Spleen (tissue), 7 donors: ENCODE results near the gene PTPRK.

ENCODE experiments used
- CTCF ChIP-seq, 11 experiments: fragments of 200-600 bp in 7 of 11; fragments of 450-650 bp in 4 of 11; sonication (generic) in 4 of 11; IDR thresholded peaks in 8 of 11; conservative IDR thresholded peaks in 3 of 11; 1 replicate in 7 of 11; 2 replicates in 4 of 11; pipeline versions ENCODE4 v1.4.0 to v1.8.0; 2016 to 2021; ENCODE audit warnings: antibody characterized with exemption in 11 of 11, inconsistent platforms in 4 of 11, mild to moderate bottlenecking in 1 of 11
- POLR2A ChIP-seq, 3 donors: fragments of 450-650 bp; IDR thresholded peaks; one replicate each; pipeline ENCODE4 v1.5.1; 2017; ENCODE audit warnings: antibody characterized with exemption in 3 of 3, mild to moderate bottlenecking in 1 of 3
- donor health status: DM: no; HTN: no; CAD: no; lungs with moderate emphysema.
- donor health status: DM: no; HTN: no; CAD: no.
- donor health status: DM: no; HTN: no; CAD: no.

DNA sequence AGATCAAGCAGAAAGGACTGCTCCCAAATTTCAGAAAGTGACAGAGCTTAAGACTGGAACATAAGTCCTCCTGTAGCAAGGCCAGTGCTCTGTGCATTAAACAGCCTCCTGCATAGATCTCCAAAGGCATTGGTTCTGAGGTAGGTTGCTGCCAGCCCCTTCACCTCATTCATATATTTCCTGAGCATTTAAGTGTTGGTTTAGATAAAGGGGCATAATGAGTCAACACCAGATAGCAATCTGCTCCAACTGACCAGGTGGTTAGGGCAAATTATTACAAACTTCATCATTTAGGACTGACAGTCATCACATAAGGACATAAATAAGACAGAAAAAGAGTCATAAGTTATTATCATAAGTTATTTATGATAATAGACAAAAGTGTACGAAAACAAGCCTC is 10.7 kb downstream of the PTPRK start:
- TF ChIP-seq CTCF (IDR thresholded peaks at IDR 0.05 in 8 of 11, conservative IDR thresholded peaks at IDR 0.05 in 3 of 11): no peak
- no peak for TF ChIP-seq POLR2A (IDR thresholded peaks at IDR 0.05)
